Liver (tissue), 9 donors: ENCODE data around the gene ZNF398. TPM values are rescaled to one million over a fixed set of nuclear protein-coding genes. Genes with fewer than 3 reads are reported as not detected.

Experiments used
- DNase-seq: peaks from one replicate; pipeline ENCODE4 v3.0.0-alpha.2; 2017; ENCODE audit warnings: low spot score
- H3K27ac ChIP-seq, 2 donors: one replicate each; pipeline ENCODE4 v1.7.0; 2013; ENCODE audit warnings: inconsistent platforms in 2 of 2, low read length in 2 of 2, control low read depth in 1 of 2, low read depth in 1 of 2, mild to moderate bottlenecking in 1 of 2
- H3K27me3 ChIP-seq, 4 donors: one replicate each; pipeline versions ENCODE4 v1.6.1 to v1.7.0; 2013; ENCODE audit warnings: low read length in 3 of 4, inconsistent platforms in 1 of 4, mild to moderate bottlenecking in 1 of 4, moderate library complexity in 1 of 4; ENCODE audit not compliant: control insufficient read depth in 4 of 4, insufficient read depth in 4 of 4
- H3K36me3 ChIP-seq, 4 donors: one replicate each; pipeline versions ENCODE4 v1.6.1 to v1.7.0; 2013; ENCODE audit warnings: low read length in 3 of 4, mild to moderate bottlenecking in 3 of 4, low read depth in 1 of 4, moderate library complexity in 1 of 4; ENCODE audit not compliant: control insufficient read depth in 4 of 4, insufficient read depth in 3 of 4
- H3K4me1 ChIP-seq, 4 donors: one replicate each; pipeline versions ENCODE4 v1.6.1 to v1.7.0; 2013; ENCODE audit warnings: low read length in 3 of 4, mild to moderate bottlenecking in 3 of 4, moderate library complexity in 1 of 4; ENCODE audit not compliant: control insufficient read depth in 4 of 4, insufficient read depth in 4 of 4
- H3K4me3 ChIP-seq, 3 donors: one replicate each; pipeline versions ENCODE4 v1.6.1 to v1.7.0; 2013; ENCODE audit warnings: low read length in 3 of 3, control low read depth in 1 of 3, low read depth in 1 of 3, mild to moderate bottlenecking in 1 of 3
- H3K9ac ChIP-seq, 2 donors: one replicate each; pipeline ENCODE4 v1.7.0; 2013; ENCODE audit warnings: low read length in 2 of 2, mild to moderate bottlenecking in 2 of 2, moderate library complexity in 2 of 2, control low read depth in 1 of 2, low read depth in 1 of 2
- H3K9me3 ChIP-seq, 4 donors: one replicate each; pipeline versions ENCODE4 v1.6.1 to v1.7.0; 2013; ENCODE audit warnings: low read length in 3 of 4; ENCODE audit not compliant: control insufficient read depth in 4 of 4
- EGR1 ChIP-seq, 2 donors: IDR thresholded peaks; 2 replicates each; pipeline ENCODE4 v1.6.1; 2016 to 2018; ENCODE audit warnings: antibody characterized with exemption in 2 of 2, low read depth in 2 of 2
- FOXA1 ChIP-seq: IDR thresholded peaks from 2 replicates; pipeline ENCODE4 v1.6.1; 2016; ENCODE audit warnings: antibody characterized with exemption
- GABPA ChIP-seq, 2 donors: IDR thresholded peaks in 1 of 2; conservative IDR thresholded peaks in 1 of 2; 2 replicates each; pipeline ENCODE4 v1.6.1; 2016; ENCODE audit warnings: antibody characterized with exemption in 2 of 2, mild to moderate bottlenecking in 1 of 2, moderate library complexity in 1 of 2
- HNF4A ChIP-seq, 2 donors: conservative IDR thresholded peaks; 2 replicates each; pipeline ENCODE4 v1.6.1; 2016; ENCODE audit warnings: antibody characterized with exemption in 2 of 2, mild to moderate bottlenecking in 2 of 2
- JUND ChIP-seq, 2 donors: IDR thresholded peaks; 2 replicates each; pipeline ENCODE4 v1.6.1; 2016; ENCODE audit warnings: antibody characterized with exemption in 2 of 2
- NR2F2 ChIP-seq: IDR thresholded peaks from 2 replicates; pipeline ENCODE4 v1.6.1; 2016; ENCODE audit warnings: antibody characterized with exemption
- SP1 ChIP-seq: IDR thresholded peaks from 2 replicates; pipeline ENCODE4 v1.6.1; 2018; ENCODE audit warnings: antibody characterized with exemption, mild to moderate bottlenecking
- YY1 ChIP-seq: IDR thresholded peaks from 2 replicates; pipeline ENCODE4 v1.6.1; 2016; ENCODE audit warnings: antibody characterized with exemption, mild to moderate bottlenecking
- WGBS: extraction: QIAGEN DNeasy Blood & Tissue Kit; methylation state at CpG from one replicate; pipeline ENCODE4 v1.1.7; 2013; 5-methylcytosine and 5-hydroxymethylcytosine counted together
- polyA plus RNA-seq, 2 donors: library from polyadenylated mRNA; stranded (reverse) in 1 of 2; unstranded in 1 of 2; fragments of 200-250 nt in 1 of 2; fragments of >200 nt in 1 of 2; fragmentation: Nextera tagmentation in 1 of 2; extraction: Ambion mirVana in 1 of 2; gene quantifications; one replicate each; pipeline versions ENCODE4 v1.2.1 to v1.2.3, GENCODE V29; 2013 to 2015
- total RNA-seq, 2 donors: library from RNA; depleted of rRNA; stranded (reverse); fragments of >200 nt; gene quantifications; one replicate each; pipeline ENCODE4 v1.2.3, GENCODE V29; 2014
- TF ChIP-seq, protein P1 (sequence below): IDR thresholded peaks from 2 replicates; pipeline ENCODE4 v1.6.1; 2016; ENCODE audit warnings: antibody characterized with exemption
- TF ChIP-seq, protein P2 (sequence below): IDR thresholded peaks from 2 replicates; pipeline ENCODE4 v1.6.1; 2016; ENCODE audit warnings: antibody characterized with exemption, mild to moderate bottlenecking
- TF ChIP-seq, protein P3 (sequence below): IDR thresholded peaks from 2 replicates; pipeline ENCODE4 v1.6.1; 2016; ENCODE audit warnings: antibody characterized with exemption
- donor health status: healthy.
- donor health status: healthy.
- donor health status: healthy.
- donor health status: healthy.
- donor health status: healthy.

ZNF398 gene
- total and polyA plus RNA-seq, 4 donors: 1.5 to 7.8 (median 4.5) TPM

DNA sequence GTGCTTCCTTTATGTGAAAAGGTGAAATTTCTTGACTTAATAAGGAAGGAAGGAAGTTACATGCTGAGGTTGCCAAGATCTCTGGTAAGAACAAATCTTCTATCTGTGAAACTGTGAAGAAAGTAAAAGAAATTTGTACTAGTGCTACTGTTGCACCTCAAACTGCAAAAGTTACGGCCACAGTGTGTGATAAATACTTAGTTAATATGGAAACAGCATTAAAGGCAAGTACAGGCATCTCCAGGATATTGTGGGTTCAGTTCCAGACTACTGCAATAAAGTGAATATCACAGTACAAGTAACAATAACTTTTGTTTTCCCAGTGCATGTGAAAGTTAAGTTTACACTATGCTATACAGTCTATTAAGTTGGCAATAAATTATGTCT lies 25.3 kb downstream of the ZNF398 start:
- peaks cover 6 to 37% (median 29%) of the 10 kb centered on the region in 4 donors for H3K36me3 ChIP-seq
- no peak overlapping the region for H3K27ac ChIP-seq
- H3K9ac ChIP-seq: no peak overlapping the region
- H3K27me3 ChIP-seq: no peaks in the 10 kb centered on the region
- H3K4me3 ChIP-seq: no peak overlapping the region
- TF ChIP-seq GABPA (IDR thresholded peaks at IDR 0.05 in 1 of 2, conservative IDR thresholded peaks at IDR 0.05 in 1 of 2) (no peak), JUND (IDR thresholded peaks at IDR 0.05) (no peak), SP1 (no peak), FOXA1 (no peak), HNF4A (conservative IDR thresholded peaks at IDR 0.05) (no peak)
- TF ChIP-seq, protein P1, sequence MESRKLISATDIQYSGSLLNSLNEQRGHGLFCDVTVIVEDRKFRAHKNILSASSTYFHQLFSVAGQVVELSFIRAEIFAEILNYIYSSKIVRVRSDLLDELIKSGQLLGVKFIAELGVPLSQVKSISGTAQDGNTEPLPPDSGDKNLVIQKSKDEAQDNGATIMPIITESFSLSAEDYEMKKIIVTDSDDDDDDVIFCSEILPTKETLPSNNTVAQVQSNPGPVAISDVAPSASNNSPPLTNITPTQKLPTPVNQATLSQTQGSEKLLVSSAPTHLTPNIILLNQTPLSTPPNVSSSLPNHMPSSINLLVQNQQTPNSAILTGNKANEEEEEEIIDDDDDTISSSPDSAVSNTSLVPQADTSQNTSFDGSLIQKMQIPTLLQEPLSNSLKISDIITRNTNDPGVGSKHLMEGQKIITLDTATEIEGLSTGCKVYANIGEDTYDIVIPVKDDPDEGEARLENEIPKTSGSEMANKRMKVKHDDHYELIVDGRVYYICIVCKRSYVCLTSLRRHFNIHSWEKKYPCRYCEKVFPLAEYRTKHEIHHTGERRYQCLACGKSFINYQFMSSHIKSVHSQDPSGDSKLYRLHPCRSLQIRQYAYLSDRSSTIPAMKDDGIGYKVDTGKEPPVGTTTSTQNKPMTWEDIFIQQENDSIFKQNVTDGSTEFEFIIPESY: no peak
- no peak for DNase-seq
- 87% methylated on average over 1 of the region's 1 CpG for WGBS
- H3K9me3 ChIP-seq: no peaks in the 10 kb centered on the region
- no peaks in the 10 kb centered on the region for H3K4me1 ChIP-seq

DNA sequence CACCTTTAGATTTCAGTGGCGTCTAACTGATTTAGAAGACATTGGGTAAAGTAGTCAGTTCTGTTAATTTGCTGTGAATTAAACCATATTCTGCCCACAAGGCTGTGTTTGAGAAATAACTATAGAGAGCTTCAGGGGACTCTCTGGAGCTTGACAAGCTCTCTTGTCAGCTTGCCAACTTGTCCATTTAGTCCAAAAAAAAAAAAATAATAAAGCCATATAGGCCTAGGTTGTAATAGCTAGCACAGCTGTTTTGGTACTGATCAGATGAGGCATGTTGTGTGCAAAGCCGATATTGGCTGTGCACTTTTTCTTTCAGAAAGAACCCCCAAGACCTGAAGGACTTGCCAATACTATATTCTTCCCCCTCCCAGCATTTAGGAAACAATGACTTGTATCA lies 27.9 kb downstream of the ZNF398 start:
- Histone ChIP-seq H3K36me3 (peaks cover 13 to 38% (median 31%) of the 10 kb centered on the region in 4 donors), H3K9me3 (no peaks in the 10 kb centered on the region), H3K27ac (no peak overlapping the region), H3K4me3 (no peak overlapping the region), H3K4me1 (no peaks in the 10 kb centered on the region), H3K9ac (no peak overlapping the region), H3K27me3 (no peaks in the 10 kb centered on the region)
- no peak for DNase-seq
- TF ChIP-seq, protein P2, sequence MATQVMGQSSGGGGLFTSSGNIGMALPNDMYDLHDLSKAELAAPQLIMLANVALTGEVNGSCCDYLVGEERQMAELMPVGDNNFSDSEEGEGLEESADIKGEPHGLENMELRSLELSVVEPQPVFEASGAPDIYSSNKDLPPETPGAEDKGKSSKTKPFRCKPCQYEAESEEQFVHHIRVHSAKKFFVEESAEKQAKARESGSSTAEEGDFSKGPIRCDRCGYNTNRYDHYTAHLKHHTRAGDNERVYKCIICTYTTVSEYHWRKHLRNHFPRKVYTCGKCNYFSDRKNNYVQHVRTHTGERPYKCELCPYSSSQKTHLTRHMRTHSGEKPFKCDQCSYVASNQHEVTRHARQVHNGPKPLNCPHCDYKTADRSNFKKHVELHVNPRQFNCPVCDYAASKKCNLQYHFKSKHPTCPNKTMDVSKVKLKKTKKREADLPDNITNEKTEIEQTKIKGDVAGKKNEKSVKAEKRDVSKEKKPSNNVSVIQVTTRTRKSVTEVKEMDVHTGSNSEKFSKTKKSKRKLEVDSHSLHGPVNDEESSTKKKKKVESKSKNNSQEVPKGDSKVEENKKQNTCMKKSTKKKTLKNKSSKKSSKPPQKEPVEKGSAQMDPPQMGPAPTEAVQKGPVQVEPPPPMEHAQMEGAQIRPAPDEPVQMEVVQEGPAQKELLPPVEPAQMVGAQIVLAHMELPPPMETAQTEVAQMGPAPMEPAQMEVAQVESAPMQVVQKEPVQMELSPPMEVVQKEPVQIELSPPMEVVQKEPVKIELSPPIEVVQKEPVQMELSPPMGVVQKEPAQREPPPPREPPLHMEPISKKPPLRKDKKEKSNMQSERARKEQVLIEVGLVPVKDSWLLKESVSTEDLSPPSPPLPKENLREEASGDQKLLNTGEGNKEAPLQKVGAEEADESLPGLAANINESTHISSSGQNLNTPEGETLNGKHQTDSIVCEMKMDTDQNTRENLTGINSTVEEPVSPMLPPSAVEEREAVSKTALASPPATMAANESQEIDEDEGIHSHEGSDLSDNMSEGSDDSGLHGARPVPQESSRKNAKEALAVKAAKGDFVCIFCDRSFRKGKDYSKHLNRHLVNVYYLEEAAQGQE: no peak
- TF ChIP-seq EGR1 (IDR thresholded peaks at IDR 0.05; ENCODE audit: low read depth in 2 of 2) (no peak), NR2F2 (no peak), YY1 (no peak), JUND (IDR thresholded peaks at IDR 0.05) (no peak), FOXA1 (no peak)
- TF ChIP-seq, protein P1: no peak
- TF ChIP-seq, protein P3, sequence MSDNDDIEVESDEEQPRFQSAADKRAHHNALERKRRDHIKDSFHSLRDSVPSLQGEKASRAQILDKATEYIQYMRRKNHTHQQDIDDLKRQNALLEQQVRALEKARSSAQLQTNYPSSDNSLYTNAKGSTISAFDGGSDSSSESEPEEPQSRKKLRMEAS: no peak
- WGBS: 96% methylated on average over 2 of the region's 2 CpGs
